HepG2 (cell line): ENCODE measurements around the gene ATP13A2. TPM values are rescaled to one million over a fixed set of nuclear protein-coding genes. Genes with fewer than 3 reads are reported as not detected.

Experiments used
- AGO2 ChIP-seq: fragments of 200-400 bp; formaldehyde crosslinking; optimal IDR thresholded peaks from 2 replicates; pipeline ENCODE3; 2017; ENCODE audit warnings: mild to moderate bottlenecking, low read depth, low read length, moderate library complexity
- BORCS8-MEF2B ChIP-seq: sonication (generic); formaldehyde crosslinking; IDR thresholded peaks from 2 replicates; pipeline ENCODE4 v1.8.0; 2022; ENCODE audit warnings: mild to moderate bottlenecking, missing genetic modification reagents
- CENPT ChIP-seq: sonication (generic); formaldehyde crosslinking; IDR thresholded peaks from 2 replicates; pipeline ENCODE4 v1.8.0; 2022; ENCODE audit warnings: low read depth, mild to moderate bottlenecking, moderate library complexity, missing genetic modification reagents
- HOMEZ ChIP-seq: IDR thresholded peaks from 2 replicates; pipeline ENCODE4 v1.6.1; 2016; ENCODE audit warnings: low read depth
- HOXA7 ChIP-seq: sonication (generic); formaldehyde crosslinking; IDR thresholded peaks from 2 replicates; pipeline ENCODE4 v1.8.1; 2022; ENCODE audit warnings: mild to moderate bottlenecking, missing genetic modification reagents, moderate library complexity
- ISX ChIP-seq: sonication (generic); formaldehyde crosslinking; conservative IDR thresholded peaks from 2 replicates; pipeline ENCODE4 v1.5.0; 2020; ENCODE audit warnings: missing genetic modification reagents
- MTF1 ChIP-seq: sonication (generic); formaldehyde crosslinking; IDR thresholded peaks from 2 replicates; pipeline ENCODE4 v1.5.0; 2020; ENCODE audit warnings: missing genetic modification reagents
- PATZ1 ChIP-seq: sonication (generic); formaldehyde crosslinking; IDR thresholded peaks from 2 replicates; pipeline ENCODE4 v1.4.0; 2020; ENCODE audit warnings: missing genetic modification reagents
- POLR2A ChIP-seq, 2 experiments: IDR thresholded peaks; 2 replicates each; pipeline ENCODE4 v1.6.1; 2011; ENCODE audit warnings: low read depth in 2 of 2, low read length in 2 of 2, mild to moderate bottlenecking in 1 of 2, moderate library complexity in 1 of 2; ENCODE audit not compliant: insufficient read depth in 1 of 2
- RBM22 ChIP-seq: fragments of 200-400 bp; formaldehyde crosslinking; optimal IDR thresholded peaks from 2 replicates; pipeline ENCODE3; 2017; ENCODE audit warnings: mild to moderate bottlenecking, low read length, moderate library complexity
- REL ChIP-seq: sonication (generic); formaldehyde crosslinking; conservative IDR thresholded peaks from 2 replicates; pipeline ENCODE4 v1.8.0; 2022; ENCODE audit warnings: mild to moderate bottlenecking, missing genetic modification reagents, moderate library complexity
- TFDP1 ChIP-seq: IDR thresholded peaks from 2 replicates; pipeline ENCODE4 v1.6.1; 2016; ENCODE audit warnings: missing compliant biosample characterization, missing genetic modification reagents, borderline replicate concordance
- YEATS2 ChIP-seq: sonication (generic); formaldehyde crosslinking; IDR thresholded peaks from 2 replicates; pipeline ENCODE4 v1.4.0; 2020; ENCODE audit warnings: missing genetic modification reagents, borderline replicate concordance
- ZNF12 ChIP-seq: sonication (generic); formaldehyde crosslinking; IDR thresholded peaks from 2 replicates; pipeline ENCODE4 v1.5.0; 2020; ENCODE audit warnings: missing genetic modification reagents
- ZNF431 ChIP-seq: sonication (generic); formaldehyde crosslinking; IDR thresholded peaks from 2 replicates; pipeline ENCODE4 v1.9.0; 2022; ENCODE audit warnings: missing genetic modification reagents, low read depth, mild to moderate bottlenecking, borderline replicate concordance
- ZNF615 ChIP-seq: sonication (generic); formaldehyde crosslinking; IDR thresholded peaks from 2 replicates; pipeline ENCODE4 v1.5.0; 2020; ENCODE audit warnings: mild to moderate bottlenecking, missing genetic modification reagents, borderline replicate concordance
- ZNF766 ChIP-seq: sonication (generic); formaldehyde crosslinking; IDR thresholded peaks from 2 replicates; pipeline ENCODE4 v1.5.0; 2020; ENCODE audit warnings: missing genetic modification reagents, borderline replicate concordance
- ZSCAN30 ChIP-seq: sonication (generic); formaldehyde crosslinking; IDR thresholded peaks from 2 replicates; pipeline ENCODE4 v1.5.0; 2020; ENCODE audit warnings: mild to moderate bottlenecking, missing genetic modification reagents
- polyA plus RNA-seq, 8 experiments: library from polyadenylated mRNA; depleted of rRNA in 3 of 8; stranded (reverse) in 7 of 8; unstranded in 1 of 8; fragments of >200 nt; fragmentation: Illumina TruSeq in 4 of 8; extraction: Trizol in 4 of 8; gene quantifications; 2 replicates each; pipeline versions ENCODE4 v1.2.1 to v1.2.3, GENCODE V29; 2011 to 2016; ENCODE audit warnings: low read depth in 4 of 8, missing spikeins in 1 of 8, mixed read lengths in 1 of 8; ENCODE audit not compliant: insufficient read depth in 1 of 8
- total RNA-seq, 5 experiments: library from RNA; depleted of rRNA; stranded (reverse); fragments of >200 nt; fragmentation: Illumina TruSeq; extraction: Trizol; gene quantifications; 2 replicates each; pipeline ENCODE4 v1.2.3, GENCODE V29; 2016; ENCODE audit warnings: low read depth in 1 of 5

ATP13A2 gene
- total and polyA plus RNA-seq, 2 of the 13 experiments (the other 11 are each of a cell fraction or from before 2014, with no cell fraction given), result 13.2 to 16.2 TPM

- TF ChIP-seq HOMEZ (CRISPR knock-in tag) (peak; percentile 65; the same call in 1 of the 2 replicates), ZSCAN30 (CRISPR knock-in tag) (no peak), REL (CRISPR knock-in tag) (no peak), MTF1 (CRISPR knock-in tag) (no peak), ZNF615 (CRISPR knock-in tag) (no peak), HOXA7 (CRISPR knock-in tag) (no peak), RBM22 (no peak), YEATS2 (peak; percentile 89; the same call in 1 of the 2 replicates), PATZ1 (CRISPR knock-in tag) (no peak), CENPT (CRISPR knock-in tag) (no peak), ISX (CRISPR knock-in tag) (no peak), ZNF766 (peak; percentile 40; the same call in 1 of the 2 replicates), AGO2 (no peak), ZNF431 (no peak), BORCS8-MEF2B (CRISPR knock-in tag) (0 out of 2 replicates have a peak, but pooled peaks have one; percentile 26), ZNF12 (CRISPR knock-in tag) (no peak), TFDP1 (CRISPR knock-in tag) (no peak), POLR2A (IDR thresholded peaks at IDR 0.05; ENCODE audit: insufficient read depth in 1 of 2, low read depth in 2 of 2, low read length in 2 of 2) (peak; percentile 57 to 85; a peak in 3 of 4 replicates)
These were observed 42.1 kb upstream of the ATP13A2 start, which contains the start of gene SDHB (continued) for GRCh38 chr1:17053685-17054410.
